ENCODE results near the gene KCTD5.
"Not testable (repeated sequence)": the region's sequence is repeated elsewhere in the genome, so short reads cannot be mapped to it uniquely, and the experiment has no call there.

The KCTD5 gene, protein sequence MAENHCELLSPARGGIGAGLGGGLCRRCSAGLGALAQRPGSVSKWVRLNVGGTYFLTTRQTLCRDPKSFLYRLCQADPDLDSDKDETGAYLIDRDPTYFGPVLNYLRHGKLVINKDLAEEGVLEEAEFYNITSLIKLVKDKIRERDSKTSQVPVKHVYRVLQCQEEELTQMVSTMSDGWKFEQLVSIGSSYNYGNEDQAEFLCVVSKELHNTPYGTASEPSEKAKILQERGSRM

DNA sequence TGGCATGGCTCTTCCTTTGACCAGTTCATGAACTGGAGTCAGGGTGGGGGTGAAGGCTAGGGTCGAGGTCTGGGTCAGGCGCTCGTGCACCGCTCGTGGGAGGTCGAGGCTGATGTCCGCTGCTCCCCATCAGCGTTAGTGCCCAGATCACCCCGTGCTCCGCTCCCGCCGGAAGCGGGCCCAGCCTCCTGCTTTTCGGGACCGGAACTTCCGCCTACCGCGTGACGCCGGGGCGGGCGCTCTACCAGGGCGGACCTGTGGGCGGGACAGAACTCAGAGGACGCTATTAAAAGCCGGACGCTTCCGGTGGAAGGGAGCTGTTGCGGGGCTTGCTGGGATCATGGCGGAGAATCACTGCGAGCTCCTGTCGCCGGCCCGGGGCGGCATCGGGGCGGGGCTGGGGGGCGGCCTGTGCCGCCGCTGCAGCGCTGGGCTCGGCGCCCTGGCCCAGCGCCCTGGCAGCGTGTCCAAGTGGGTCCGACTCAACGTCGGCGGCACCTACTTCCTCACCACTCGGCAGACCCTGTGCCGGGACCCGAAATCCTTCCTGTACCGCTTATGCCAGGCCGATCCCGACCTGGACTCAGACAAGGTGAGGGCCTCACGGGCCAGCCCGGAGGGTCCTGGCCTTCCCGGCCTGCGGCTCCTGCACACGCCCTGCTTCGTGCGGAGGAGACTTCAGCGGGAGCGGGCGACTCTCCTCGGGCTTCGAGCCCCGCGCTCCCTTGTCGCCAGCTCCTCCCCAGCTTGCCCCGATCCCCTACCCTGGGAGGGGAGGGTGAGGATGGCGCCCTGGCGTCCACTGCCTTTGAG lies at the start of gene KCTD5:
Gene KCTD5, plus strand, starts transcription at position 315 of the 813 bp plus-strand sequence. Its CDS starts 26 bp downstream, at position 341.
- H3K27ac ChIP-seq, result peak within 1 kb of the TSS; percentile 79
- peak; percentile 78 for DNase-seq (ENCODE audit: low read depth, low spot score)

DNA sequence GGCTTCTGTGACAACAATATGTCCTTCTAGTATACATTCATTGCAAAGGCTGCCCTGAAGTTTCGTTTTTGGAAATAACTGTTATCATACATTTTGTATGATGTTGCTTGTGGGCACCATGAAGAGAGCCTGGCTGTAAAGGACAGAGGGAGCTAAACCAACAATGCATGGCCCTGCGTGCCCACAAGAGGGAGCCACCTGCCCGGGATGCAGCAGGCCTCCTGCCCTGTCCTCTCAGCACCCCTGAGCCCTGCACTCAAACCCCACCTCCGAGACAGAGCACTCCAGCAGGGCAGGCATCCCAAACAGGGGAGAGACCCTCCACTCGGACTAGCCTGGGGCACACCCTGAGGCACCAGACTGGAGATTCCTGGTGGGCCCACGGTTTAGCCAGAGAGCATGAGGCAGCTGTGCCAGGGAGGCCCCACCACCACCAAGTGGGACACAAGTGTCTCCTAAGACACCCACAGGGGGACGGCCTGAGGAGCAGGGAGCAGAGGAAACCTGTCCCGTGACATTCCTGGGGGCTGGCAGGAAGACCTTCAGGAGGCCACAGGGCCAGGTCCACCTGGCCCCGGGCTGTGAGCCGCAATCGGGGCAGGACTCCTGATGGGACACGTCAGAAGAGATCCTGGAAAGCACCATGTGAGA lies 43.1 kb upstream of the KCTD5 start:
- not testable (repeated sequence) for DNase-seq (ENCODE audit: low read depth, low spot score); H3K27ac ChIP-seq

DNA sequence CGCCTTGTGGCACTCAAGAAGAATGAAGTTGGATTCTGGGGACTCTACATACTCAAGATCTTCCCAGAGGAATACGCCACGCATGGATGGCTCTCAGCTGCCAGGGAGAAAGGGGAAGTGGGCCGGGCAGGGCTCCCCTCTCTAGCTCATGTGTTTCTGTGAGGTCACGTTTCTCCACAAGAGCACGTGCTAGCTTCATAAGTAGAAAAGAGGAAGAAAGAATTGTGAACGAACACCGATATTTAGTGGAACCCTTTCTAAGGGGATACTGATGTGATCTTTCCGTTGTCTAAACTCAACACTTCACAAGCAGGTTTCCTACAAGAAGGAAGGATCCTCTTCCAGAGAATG lies 42.6 kb upstream of the KCTD5 start:
- not testable (repeated sequence) for DNase-seq (ENCODE audit: low read depth, low spot score)

DNA sequence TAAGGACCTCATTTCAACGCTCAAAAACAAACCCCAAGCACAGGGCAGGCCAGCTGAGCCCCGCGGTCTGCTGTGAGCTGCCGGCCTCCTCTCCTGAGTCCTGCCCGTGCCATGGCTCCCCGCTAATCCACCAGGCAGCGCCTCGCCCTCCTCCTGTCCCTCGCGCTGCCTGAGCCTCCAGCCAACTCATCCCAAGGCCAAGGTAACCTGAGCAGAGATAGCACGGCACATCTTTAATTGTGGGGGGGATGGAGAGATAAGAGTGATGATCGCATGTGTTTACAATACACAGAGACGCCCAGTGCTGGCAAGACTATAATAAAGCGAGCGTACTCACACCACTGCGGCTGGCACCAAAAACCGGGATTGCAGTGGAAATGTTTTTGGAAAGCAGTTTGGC lies 39.8 kb upstream of the KCTD5 start:
- not testable (repeated sequence) for DNase-seq (ENCODE audit: low read depth, low spot score); H3K27ac ChIP-seq

More for the DNA sequence above, 42.6 kb upstream of the KCTD5 start:
- H3K27ac ChIP-seq, result not testable (repeated sequence)

DNA sequence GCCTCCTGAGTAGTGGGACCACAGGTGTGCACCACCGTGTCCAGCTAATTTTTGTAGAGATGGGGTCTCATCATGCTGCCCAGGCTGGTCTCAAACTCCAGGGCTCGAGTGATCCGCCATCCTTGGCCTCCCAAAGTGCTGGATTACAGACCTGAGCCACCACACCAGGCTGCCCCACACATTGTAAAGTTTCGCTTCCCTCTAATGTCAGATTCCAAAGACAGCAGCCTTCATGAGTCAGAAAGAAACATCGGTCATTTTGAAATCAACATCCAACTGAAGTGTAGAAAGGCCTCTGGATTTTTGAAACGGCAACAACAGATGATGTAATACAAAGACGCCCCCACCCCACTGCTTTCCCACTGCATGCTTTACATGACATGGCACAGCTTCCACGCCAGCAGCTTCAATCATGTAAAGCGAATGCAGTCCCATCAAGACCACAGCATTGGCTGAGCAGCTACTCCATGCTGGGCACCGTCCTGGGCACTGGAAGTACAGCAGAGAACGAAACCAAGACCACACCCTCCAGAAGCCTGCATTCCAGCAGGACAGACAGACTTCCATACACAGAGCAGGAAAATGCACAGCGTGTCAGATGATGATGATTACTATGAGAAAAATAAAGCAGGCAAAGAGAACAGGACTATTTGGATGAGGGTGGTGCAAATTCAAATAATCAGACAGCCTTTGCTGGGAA lies 37.4 kb upstream of the KCTD5 start:
- not testable (repeated sequence) for H3K27ac ChIP-seq; DNase-seq (ENCODE audit: low read depth, low spot score)

DNA sequence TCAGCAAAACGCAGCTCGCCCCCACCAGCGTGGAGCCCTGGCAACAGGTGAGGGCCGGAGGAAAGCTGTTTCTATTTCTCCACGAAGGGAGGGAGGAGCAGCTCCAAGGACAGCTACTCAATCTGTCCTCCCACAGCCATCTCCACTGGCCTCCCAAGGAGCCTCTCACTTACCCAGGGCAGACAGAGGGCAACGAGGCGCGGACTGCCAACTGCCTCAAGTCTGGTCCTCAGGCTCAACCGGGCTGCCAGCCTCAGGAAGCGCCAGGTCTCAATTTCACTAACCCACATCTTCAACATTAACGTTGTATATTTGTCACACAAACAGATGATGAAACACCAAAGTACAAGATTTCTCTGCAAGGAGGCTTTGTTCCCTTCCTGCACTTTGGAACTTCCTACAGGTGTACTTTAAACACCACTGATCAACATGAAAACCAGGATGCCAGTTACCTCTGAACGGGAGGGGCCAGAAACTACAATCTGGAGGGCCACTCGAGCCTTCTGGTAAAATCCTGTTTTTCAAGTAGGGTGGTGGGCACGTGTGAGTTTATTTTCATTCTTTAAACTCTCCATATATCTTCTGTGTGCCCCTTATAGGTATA lies 31.0 kb upstream of the KCTD5 start:
- not testable (repeated sequence) for DNase-seq (ENCODE audit: low read depth, low spot score); H3K27ac ChIP-seq

DNA sequence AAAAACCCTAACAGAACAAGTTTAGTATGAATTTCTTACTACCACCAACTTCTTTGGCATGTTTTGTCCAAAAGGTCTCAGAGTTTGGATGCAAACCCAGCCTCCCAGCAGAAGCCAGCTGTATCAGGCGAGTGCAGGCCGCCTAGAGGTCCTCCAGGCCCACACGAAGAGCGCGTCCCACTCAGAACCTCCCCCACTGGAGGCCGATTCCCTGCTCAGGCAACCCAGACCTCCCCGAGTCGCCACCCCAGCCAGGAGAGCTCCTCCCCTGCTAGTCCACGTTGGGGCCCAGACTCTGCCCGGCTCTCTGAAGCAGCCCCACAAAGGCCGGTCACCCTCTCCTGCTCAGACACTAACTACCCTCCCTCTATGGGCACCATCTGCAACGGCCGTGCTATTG lies 28.4 kb upstream of the KCTD5 start:
- not testable (repeated sequence) for DNase-seq (ENCODE audit: low read depth, low spot score); H3K27ac ChIP-seq

DNA sequence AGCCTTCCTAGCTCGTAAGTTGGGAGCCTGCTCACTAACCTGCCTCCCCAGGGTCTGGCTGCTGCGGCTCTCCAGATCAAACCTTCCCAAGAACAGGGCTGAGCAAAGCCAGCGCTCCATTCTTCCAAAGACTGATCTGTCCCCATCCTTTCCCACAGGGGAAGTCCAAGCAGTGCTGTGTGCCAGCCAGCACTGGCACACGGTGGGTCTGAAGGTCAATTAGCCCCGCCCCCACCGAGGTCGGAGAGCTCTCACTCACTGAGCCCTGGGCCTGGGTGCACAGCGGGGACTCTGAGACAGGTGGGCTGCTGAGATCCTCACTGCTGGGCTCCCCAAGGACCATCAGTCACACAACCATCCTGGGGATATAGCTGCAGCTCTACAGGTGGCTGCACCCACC lies 27.4 kb upstream of the KCTD5 start:
- DNase-seq (ENCODE audit: low read depth, low spot score); H3K27ac ChIP-seq: not testable (repeated sequence)

DNA sequence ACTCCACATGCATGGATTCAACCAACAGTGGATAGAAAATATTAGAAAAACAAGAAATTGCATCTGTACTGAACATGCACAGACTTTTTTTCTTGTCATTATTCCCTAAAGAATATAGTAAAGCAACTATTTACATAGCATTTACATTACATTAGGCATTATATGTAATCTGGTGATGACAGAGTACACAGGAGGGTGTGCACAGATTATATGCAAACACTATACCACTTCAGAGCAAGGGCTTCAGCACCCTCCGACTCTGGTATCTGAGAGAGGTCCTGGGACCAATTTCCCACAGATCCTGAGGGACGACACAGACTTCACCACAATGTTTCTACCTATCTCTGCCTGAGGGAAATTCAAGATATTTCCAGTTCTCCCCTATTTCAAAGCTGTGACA lies 25.3 kb upstream of the KCTD5 start:
- DNase-seq (ENCODE audit: low read depth, low spot score), result no peak
- H3K27ac ChIP-seq, result no peak overlapping the region

DNA sequence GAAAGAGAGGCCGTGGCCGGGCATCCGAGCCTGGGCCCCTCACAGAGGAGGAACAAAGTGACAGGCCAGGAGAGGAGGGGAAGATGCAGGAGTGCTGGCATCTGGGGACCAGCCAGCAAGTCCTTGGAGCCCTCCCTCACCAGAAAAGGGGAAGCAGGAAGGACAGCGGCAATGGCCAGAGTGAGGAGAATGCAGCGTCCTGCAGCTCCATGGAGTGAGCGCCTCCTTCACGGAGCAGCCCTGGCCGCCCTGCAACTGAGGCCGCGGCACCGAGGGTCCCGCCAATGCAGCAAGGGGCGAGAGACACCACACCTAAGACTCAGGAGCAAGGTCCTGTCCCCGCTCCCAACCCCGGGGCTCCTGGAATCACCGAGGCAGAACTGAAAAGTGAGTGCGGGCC lies 24.5 kb upstream of the KCTD5 start:
- not testable (repeated sequence) for DNase-seq (ENCODE audit: low read depth, low spot score); H3K27ac ChIP-seq

DNA sequence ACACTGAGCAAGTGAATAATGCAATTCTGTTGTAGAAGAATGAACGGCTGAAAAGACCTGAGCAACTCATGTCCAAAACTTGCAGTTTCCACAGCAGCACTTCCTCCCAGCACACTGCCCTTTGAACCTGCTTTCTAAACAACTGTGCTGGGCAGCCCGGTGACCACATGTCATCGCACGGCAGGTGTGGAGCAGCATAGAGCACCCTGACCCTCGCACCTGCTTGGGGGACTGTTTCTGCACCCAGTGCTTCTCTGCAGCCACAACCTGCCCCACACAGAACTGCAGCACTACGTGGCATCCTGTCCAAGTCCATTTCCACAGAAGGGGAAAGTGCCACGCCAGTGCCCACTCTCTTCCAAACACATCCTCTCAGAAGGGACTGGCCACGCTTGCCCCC lies 22.8 kb upstream of the KCTD5 start:
- not testable (repeated sequence) for DNase-seq (ENCODE audit: low read depth, low spot score); H3K27ac ChIP-seq

DNA sequence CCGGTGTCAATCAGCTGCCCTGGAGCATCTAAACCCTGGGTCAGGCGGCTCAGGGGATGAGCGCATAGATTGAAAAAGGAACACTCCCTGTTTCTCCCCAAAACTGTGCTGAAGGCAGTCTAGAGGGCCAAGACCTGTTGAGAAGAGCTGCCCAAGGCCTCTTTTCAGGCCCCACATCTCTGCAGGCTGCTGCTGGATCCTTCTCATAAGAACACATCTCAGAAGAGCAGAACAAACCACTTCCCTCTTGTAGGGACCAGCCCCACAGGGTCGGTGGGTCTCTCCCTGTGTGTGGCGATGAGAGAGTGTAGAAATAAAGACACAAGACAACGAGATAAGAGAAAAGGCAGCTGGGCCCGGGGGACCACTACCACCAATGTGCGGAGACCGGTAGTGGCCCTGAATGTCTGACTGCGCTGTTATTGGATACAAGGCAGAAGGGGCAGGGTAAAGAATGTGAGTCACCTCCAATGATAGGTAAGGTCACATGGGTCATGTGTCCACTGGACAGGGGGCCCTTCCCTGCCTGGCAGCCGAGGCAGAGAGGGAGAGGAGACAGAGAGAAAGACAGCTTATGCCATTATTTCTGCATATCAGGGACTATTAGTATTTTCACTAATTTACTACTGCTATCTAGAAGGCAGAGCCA lies 22.2 kb upstream of the KCTD5 start:
- H3K27ac ChIP-seq; DNase-seq (ENCODE audit: low read depth, low spot score): not testable (repeated sequence)

DNA sequence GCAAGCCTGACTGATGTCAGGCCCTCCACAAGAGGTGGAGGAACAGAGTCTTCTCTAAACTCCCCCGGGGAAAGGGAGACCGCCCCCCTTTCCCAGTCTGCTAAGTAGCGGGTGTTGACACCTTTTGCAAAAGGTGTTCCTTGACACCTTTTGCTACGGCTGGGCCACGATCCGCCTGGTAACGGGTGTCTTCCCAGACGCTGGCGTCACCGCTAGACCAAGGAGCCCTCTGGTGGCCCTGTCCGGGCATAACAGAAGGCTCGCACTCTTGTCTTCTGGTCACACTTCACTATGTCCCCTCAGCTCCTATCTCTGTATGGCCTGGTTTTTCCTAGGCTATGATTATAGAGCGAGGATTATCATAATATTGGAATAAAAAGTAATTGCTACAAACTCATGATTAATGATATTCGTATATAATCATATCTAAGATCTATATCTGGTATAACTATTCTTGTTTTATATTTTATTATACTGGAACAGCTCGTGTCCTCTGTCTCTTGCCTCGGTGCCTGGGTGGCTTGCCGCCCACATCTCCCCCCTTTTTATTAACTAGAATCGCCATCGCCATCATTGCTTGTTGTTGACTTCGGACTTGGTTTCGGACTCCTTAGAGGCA lies 21.5 kb upstream of the KCTD5 start:
- not testable (repeated sequence) for H3K27ac ChIP-seq; DNase-seq (ENCODE audit: low read depth, low spot score)

DNA sequence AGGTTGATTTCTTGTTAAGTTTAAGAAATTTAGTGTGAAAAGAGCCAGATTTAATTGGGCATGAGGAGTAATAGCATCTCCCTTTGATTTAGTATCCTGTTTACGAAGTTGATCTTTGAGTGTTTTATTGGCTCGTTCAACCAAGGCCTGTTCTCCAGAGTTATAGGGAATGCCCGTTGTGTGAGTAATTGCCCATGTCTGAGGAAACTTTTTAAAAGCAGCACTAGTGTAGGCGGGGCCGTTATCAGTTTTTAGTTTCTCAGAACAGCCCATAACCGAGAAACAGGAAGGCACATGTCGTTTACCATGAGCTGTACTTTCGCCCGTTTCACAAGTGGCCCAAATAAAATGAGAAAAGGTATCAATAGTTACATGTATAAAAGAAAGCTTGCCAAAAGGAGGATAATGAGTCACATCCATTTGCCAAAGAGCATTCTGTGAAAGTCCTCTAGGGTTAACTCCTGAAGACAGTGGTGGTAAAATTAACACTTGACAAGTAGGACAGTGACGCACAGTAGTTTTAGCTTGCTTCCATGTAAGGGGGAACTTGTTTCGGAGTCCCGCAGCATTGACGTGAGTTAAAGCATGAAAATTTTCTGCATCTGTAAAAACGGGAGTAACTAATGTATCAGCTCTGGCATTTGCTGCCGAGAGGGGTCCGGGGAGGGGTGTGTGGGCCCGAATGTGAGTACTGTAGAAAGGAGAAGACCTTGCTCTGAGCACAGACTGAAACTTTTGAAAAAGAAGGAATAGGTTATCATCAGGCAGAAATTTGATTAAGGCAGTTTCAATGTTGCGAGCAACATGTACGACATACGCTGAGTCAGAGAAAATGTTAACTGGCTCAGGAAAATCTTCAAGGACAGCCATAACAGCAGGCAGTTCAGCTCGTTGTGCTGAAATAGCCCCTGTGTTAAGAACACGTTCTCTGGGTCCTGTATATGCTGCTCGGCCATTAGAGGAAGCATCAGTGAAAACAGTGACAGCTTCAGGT lies 18.5 kb upstream of the KCTD5 start:
- peak; percentile 90 for DNase-seq (ENCODE audit: low read depth, low spot score)
- H3K27ac ChIP-seq, result peak overlapping the region; percentile 95

DNA sequence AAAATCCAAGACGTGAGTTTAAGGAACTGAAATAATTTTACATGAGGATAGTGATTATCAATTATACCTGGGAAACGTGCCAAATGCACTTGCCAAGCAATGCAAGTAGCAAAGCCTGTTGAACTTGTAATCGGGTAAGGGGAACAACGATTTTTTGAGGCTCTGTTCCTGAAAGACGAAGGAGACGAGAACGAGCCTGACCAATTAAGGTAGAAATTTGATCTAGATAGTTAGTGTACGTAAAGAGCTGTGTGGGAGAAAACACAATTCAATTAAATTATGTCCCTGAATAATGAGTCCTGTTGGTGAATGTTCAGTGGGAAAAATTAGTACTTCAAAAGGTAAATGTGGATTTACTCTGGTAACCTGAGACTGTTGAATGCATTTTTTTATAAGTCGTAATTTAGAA lies 17.7 kb upstream of the KCTD5 start:
- peak overlapping the region; percentile 95 for H3K27ac ChIP-seq
- DNase-seq (ENCODE audit: low read depth, low spot score), result no peak

DNA sequence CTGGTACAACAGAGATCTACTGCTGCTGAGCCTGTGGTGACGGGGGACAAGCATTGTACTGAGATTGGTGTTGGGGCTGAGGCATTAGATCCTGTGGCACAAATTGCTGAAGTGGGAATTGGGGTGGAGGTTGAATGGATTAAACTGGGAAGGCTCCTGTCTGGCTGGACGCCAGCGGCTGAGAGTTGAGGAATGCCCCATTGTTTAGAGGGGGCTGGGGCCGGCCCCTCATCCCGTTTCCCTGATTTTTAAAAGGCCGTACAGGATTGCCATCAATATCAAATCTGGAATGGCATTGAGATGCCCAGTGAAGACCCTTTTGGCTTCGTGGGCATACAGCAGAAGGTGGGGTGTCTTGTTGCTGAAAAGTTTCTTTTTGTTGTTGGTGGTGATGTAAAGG lies 15.7 kb upstream of the KCTD5 start:
- not testable (repeated sequence) for H3K27ac ChIP-seq; DNase-seq (ENCODE audit: low read depth, low spot score)

DNA sequence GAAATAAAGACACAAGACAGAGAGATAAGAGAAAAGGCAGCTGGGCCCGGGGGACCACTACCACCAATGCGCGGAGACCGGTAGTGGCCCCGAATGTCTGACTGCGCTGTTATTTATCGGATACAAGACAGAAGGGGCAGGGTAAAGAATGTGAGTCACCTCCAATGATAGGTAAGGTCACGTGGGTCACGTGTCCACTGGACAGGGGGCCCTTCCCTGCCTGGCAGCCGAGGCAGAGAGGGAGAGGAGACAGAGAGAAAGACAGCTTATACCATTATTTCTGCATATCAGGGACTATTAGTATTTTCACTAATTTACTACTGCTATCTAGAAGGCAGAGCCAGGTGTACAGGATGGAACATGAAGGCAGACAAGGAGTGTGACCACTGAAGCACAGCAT lies 12.7 kb upstream of the KCTD5 start:
- not testable (repeated sequence) for DNase-seq (ENCODE audit: low read depth, low spot score); H3K27ac ChIP-seq

DNA sequence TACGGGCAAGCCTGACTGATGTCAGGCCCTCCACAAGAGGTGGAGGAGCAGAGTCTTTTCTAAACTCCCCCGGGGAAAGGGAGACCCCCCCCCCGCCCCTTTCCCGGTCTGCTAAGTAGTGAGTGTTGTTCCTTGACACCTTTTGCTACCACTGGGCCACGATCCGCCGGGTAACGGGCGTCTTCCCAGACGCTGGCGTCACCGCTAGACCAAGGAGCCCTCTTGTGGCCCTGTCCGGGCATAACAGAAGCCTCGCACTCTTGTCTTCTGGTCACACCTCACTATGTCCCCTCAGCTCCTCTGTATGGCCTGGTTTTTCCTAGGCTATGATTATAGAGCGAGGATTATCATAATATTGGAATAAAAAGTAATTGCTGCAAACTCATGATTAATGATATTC lies 12.3 kb upstream of the KCTD5 start:
- H3K27ac ChIP-seq; DNase-seq (ENCODE audit: low read depth, low spot score): not testable (repeated sequence)

All from epithelial cell of prostate (primary cell).